Fibroblast of skin of right biceps (primary cell): ENCODE data around the gene SEZ6.
A peak's percentile ranks its signal among the peaks of the same experiment; 100 is the strongest.

Experiments
- DNase-seq: peaks from one replicate; pipeline ENCODE4 v3.0.0-alpha.2; 2013

Gene SEZ6

GRCh38 chr17:28926366-28926765 lies 79.5 kb downstream of the SEZ6 start:
- DNase-seq: no peak

- peak; percentile 85 for DNase-seq
Observed at GRCh38 chr17:28925912-28926365, 79.9 kb downstream of the SEZ6 start.

- DNase-seq: no peak
Observed at GRCh38 chr17:28920201-28920600, 85.6 kb downstream of the SEZ6 start.

GRCh38 chr17:28918295-28918694 lies 87.5 kb downstream of the SEZ6 start:
- no peak for DNase-seq

- no peak for DNase-seq
Observed at GRCh38 chr17:28917465-28917864, 88.4 kb downstream of the SEZ6 start.

GRCh38 chr17:28917029-28917428 lies 88.8 kb downstream of the SEZ6 start:
- no peak for DNase-seq

GRCh38 chr17:28916302-28916934 lies 89.4 kb downstream of the SEZ6 start:
- DNase-seq: peak; percentile 36

- DNase-seq: no peak
Observed at GRCh38 chr17:28912938-28913333, 92.9 kb downstream of the SEZ6 start.

GRCh38 chr17:28912281-28912937 lies 93.4 kb downstream of the SEZ6 start:
- DNase-seq: no peak

GRCh38 chr17:28911411-28912045 lies 94.3 kb downstream of the SEZ6 start:
- DNase-seq: no peak

- no peak for DNase-seq
Observed at GRCh38 chr17:28910534-28910933, 95.3 kb downstream of the SEZ6 start.

GRCh38 chr17:28908640-28909167 lies 97.1 kb downstream of the SEZ6 start:
- DNase-seq: peak; percentile 65

GRCh38 chr17:28907709-28908475 lies 97.9 kb downstream of the SEZ6 start:
- DNase-seq: no peak

GRCh38 chr17:28906706-28907438 lies 99.0 kb downstream of the SEZ6 start:
- DNase-seq: no peak

GRCh38 chr17:28906276-28906675 lies 99.6 kb downstream of the SEZ6 start:
- DNase-seq: no peak
